Mesenteric fat pad (tissue), 1 donor: ENCODE data around the gene CRAMP1. TPM values are rescaled to one million over a fixed set of nuclear protein-coding genes. Genes with fewer than 3 reads are reported as not detected.

Experiments
- DNase-seq: peaks from one replicate; pipeline ENCODE4 v3.0.0-alpha.2; 2020; ENCODE audit warnings: low spot score
- total RNA-seq: library from RNA; stranded (reverse); fragmentation: NEBNext Ultra II Directional; extraction: Animal tissue kit (Norgen Biotek cat#: 25700); gene quantifications from one replicate; pipeline ENCODE4 v1.2.1, GENCODE V29; 2021
- donor health status: DM: yes; HTN: yes; CAD: no.

Gene CRAMP1
- total RNA-seq, 1 donor from 2014 or later = 15.4 TPM

DNA sequence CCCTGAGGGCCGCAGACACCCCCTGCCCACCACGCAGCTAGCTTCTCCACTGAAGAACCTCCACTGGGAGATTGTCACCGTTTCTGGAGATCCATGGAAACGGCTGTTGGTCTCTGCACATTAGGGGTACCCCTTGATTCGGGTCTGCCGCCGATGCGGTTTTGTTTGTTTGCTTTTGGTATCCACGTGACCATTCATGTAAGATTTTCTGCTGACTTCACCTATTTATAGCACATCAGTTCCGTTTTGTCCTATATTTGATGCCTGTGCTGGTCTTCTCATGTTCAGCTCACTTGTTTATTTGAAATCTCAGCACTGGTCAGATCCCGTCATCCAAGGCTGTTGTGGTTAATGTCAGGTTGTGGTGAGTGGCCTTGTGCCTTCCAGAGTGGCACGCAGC, 21.1 kb downstream of the CRAMP1 start:
- DNase-seq = no peak

GRCh38 chr16:1634541-1634940, 22.4 kb downstream of the CRAMP1 start:
- DNase-seq = no peak

DNA sequence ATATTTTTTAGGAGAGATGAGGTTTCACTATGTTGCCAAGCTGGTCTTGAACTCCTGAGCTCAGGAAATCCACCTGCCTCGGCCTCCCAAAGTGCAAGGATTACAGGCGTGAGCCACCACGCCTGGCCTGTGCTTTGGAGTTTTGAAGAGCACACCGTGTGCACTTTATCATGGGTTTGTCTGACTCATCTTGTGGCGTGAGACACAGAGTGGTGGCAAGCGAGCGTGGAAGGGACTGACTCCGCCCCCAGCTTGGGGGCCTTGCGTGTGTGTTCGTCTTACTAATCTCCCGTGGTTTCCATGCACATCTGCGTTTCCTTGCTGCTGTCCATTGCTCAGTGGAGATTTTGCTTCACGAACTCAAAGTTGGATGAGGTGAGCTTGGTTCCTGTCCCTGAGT, 22.9 kb downstream of the CRAMP1 start:
- DNase-seq = no peak

DNA sequence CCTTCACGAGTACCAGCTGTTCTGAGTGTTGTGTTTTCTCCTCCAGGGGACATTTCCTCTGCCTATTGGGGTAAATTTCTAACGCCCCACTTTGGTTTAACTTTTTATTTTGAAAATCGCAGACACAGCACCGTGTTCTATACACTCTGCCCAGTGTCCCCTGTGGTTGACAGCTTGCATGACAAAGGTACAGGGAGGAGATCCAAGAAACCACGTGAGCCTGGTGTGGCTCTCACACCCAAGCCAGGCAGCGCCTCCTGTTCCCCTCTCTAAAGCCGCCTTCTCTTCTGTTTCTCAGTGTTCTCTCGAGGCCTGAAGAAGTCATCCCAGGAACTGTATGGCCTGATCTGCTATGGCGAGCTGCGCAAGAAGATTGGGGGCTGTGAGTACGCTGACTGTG, 25.4 kb downstream of the CRAMP1 start:
- DNase-seq = no peak

- DNase-seq = no peak
These were observed 26.6 kb downstream of the CRAMP1 start for GRCh38 chr16:1638757-1639156.

- DNase-seq = no peak
These were observed 27.1 kb downstream of the CRAMP1 start for GRCh38 chr16:1639282-1639681.

DNA sequence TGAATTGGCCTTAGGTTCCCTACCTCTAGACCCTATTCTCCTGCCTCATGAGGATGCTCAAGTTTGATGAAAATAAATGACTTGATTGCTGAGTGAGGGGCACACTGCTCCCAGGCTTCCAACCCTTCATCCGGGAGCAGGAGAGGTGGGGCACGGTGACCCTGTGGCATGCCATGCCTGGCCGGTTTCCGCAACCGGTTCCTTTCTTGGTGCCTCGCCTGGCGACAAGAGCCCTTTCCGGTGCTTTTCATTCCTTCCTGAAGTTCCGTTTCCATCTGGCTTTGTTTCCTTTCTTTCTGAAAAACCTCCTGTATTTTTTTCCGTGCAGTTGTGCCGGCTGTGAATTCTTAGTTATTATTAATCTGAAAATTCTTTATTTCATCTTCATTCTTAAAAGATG, 27.7 kb downstream of the CRAMP1 start:
- DNase-seq = no peak

GRCh38 chr16:1640261-1640941, 28.2 kb downstream of the CRAMP1 start:
- DNase-seq = no peak

GRCh38 chr16:1641261-1641660, 29.1 kb downstream of the CRAMP1 start:
- DNase-seq = no peak

GRCh38 chr16:1642148-1642547, 30.0 kb downstream of the CRAMP1 start:
- no peak for DNase-seq

- DNase-seq = no peak
These were observed 30.6 kb downstream of the CRAMP1 start for GRCh38 chr16:1642753-1643152.

DNA sequence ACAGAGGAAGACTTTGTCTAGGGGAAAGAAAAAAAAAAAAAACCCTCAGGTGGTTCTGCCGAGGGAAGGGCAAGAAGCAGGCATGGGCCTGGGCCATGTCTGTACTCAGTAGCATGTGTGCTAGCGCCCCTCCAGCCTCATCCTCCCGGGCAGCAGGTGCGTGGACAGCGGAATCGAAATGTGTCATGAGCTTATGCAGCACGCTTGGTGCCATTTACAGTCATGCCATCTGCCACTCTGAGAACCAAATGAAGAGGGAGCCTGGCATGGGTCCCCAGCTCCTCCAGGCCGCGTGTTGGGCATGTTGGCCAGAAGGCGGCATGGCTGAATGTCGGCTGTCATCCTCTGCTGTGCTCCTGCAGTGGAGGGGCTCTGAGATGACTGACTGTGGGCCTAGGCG, 31.4 kb downstream of the CRAMP1 start:
- DNase-seq = no peak

GRCh38 chr16:1645914-1646525, 33.9 kb downstream of the CRAMP1 start:
- no peak for DNase-seq

DNA sequence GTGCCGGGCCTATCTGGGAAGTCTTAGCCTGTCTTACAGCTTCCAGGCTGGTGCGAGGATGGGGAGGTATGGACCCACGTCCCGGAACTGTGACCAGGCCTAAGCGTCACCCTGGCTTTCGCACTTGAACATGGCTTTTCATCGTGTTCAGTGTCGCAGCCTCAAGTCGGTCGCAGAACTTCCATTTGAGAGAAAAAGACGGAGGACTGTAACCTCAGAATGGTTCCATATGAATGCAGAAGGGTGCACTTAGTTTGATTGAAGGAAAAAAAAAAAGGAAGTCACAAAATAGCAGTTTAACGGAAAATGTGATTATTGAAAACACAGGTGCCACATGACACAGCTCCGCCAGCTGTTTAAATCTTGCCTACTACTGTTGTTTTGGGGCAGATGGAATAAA, 35.7 kb downstream of the CRAMP1 start:
- DNase-seq = no peak

DNA sequence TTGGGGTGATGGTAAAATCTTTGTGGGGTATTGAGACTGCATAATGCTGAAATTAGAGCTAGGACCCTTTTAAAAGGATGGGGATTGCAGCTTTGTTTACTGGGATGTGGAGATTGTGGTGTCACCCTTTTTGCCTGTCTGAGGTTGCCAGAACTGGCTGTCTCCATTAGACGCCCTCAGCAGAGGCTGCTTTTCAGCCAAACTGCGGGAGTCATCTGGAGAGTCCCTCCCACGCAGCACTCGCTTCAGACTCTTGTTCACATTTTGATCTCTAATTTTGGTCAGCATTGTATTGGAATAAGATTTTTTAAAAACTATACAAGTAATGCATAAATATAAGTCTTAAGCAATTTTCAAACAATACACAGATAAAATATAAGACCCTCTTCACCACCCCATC, 38.0 kb downstream of the CRAMP1 start:
- DNase-seq = no peak

DNA sequence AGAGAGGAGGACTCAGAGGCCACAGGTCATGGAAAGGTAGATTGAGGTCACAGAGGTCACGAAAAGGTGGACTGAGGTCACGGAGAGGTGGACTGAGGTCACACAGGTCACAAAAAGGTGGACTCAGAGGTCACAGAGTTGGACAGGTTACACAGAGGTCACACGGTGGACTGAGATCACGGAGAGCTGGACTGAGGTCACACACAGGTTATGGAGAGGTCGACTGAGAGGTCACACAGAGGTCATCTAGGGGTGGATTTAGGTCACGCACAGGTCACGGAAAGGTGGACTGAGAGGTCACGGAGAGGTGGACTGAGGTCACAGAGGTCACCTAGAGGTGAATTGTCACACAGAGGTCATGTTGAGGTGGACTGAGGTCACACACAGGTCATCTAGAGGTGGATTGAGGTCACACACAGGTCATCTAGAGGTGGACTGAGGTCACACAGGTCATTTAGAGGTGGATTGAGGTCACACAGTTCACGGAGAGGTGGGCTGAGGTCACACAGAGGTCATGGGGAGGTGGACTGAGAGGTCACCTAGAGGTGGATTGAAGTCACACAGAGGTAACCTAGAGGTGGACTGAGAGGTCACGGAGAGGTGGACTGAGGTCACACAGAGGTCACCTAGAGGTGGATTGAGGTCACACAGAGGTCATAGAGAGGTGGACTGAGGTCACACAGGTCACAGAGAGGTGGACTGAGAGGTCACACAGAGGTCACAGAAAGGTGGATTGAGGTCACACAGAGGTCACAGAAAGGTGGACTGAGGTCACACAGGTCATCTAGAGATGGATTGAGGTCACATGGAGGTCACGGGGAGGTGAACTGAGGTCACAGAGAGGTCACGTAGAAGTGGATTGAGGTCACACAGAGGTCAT, 39.2 kb downstream of the CRAMP1 start:
- no peak for DNase-seq

- DNase-seq = no peak
These were observed 39.8 kb downstream of the CRAMP1 start for GRCh38 chr16:1651974-1652312.

- DNase-seq = no peak
These were observed 40.9 kb downstream of the CRAMP1 start for GRCh38 chr16:1653023-1653422.

DNA sequence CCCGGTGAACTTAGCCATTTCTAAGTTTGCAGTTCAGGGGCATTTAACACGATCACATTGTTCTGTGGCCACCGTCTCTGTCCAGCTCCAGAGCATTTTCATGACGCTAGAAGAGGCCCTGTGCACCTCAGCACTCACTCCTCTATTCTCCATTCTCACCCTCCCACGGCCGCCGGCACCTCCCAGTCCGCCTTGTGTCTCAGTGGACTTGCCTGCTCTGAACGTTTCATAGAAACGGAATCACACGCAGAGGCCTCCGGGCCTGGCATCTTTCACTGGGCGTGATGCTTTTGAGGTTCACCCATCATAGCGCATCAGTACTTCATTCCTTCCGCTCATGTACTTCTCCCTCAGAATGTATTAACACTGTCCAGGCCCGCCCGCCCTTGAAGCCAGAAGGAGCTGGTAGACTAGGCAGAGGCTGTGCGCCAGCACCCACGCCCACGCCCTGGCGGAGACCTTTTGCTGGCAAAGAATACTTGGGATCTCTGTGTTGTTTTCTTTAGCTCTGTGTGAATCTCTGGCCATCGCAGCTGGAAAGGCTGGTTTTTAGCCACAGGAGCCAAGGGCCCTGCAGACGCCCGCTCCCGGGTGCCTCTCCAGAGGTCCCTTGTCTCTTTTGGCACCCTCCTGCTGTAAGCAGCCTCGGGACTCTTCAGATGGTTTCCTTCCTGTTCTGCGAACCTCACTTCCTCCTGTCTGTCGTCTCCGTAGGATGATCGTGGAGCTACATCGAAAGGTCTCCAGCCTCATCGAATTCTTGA, 42.5 kb downstream of the CRAMP1 start:
- DNase-seq = no peak

DNA sequence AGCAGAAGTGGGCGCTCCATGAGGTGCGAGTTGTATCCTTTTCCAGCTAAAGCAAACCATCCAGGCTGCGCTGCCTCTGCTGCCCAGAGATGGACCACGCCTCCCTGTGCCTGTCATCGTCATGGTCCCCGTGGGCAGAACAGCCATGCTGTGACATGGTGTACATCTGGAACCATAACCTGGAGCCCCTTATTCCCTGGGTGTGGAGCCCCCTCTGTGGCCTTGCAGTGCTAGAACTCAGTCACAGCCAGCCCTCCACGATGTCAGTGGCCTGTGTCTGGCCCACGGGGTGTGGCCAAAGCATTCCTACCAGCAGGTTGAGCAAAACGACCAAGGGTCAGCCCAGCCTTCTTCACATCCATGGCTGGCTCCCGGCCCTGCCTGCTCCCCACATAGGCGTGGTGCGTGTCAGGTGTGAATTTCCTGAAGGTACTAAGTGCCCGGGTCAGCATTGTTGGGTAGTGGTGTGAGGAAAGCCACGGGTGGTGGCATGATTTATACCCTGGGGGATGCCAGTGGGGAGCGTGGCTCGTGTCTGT, 43.2 kb downstream of the CRAMP1 start:
- DNase-seq = no peak
